Measurements from ENCODE around the gene ATP6V1B1.

GRCh38 chr2:70960833-70961647, 25.3 kb downstream of the ATP6V1B1 start:
- TF ChIP-seq CTCF (IDR thresholded peaks at IDR 0.05; ENCODE audit: low read depth, low read length, poor library complexity, severe bottlenecking) (no peak), EZH2phosphoT487 (IDR thresholded peaks at IDR 0.05; ENCODE audit: borderline replicate concordance, low read length) (no peak)

Measured in DOHH2 (cell line).